ENCODE results near the gene EPB41L3.

The EPB41L3 gene

GRCh38 chr18:5398269-5398668 lies 145.5 kb downstream of the EPB41L3 start:
- DNase-seq: no peak

DNA sequence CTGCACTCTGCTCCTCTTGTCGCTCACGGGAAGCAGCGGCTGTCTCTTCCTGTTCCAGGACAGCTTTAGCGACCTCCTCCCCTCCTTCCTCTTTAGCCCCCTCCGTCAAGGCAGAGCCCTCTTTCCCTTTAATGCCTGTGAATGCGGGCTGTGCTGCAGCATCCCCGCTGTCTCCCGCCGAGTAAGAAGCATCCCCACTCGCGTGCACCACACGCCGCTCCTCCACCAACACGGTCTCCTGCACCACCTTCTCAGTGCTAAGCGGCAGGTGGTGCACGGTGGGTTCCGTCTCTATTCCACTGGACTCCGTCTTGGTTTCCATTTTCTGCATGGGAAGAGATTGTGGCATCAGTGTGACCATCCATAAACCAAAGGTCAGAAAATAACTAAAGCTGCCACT lies 146.7 kb downstream of the EPB41L3 start:
- no peak for DNase-seq

DNA sequence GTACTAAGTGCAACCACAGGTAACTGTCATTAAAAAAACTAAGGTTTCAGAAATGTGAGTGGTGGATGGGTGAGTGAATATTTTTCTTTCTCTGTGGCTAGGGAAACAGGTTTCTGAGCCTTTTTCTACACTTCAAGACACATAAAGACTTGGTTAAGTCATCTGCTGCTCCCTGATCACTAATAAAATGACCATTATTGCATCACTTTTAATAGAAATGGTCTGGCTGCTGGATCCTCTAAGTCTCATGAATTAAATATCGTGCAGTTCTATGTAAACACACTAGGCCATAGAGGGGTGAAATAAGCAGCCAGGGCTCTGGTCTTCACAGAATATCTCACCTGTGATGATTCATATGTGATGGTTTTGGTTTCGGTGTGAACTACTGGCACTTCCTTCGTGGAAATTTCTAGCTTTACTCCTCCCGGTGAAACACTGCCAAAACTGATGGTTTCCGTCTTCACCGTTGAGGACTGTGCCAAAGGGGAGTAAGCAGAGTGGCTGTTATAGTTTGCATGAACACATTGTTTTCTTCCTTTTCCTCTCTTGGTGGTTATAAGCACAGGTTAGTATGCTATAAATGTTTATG lies 147.8 kb downstream of the EPB41L3 start:
- DNase-seq: no peak

DNA sequence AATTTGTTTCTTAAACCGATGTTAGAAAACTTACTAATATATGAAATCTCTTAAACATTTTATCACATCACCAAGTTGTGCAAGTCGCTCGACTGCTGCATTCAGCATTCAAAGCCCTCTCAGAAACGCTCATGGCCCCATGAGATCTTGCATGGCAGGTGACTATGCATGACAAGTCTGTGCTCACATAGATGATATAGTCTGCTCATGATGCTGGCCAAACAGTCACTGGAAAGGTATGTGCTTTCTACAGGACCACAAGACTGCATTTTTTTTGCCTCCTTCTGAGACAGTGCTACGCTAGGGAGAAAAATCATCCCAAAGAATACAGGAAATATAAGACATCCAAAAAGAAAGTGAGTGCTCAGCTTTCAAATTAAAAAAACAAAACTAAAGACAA lies 150.0 kb downstream of the EPB41L3 start:
- no peak for DNase-seq

GRCh38 chr18:5391409-5391808 lies 152.4 kb downstream of the EPB41L3 start:
- DNase-seq: no peak

GRCh38 chr18:5389356-5389755 lies 154.4 kb downstream of the EPB41L3 start:
- DNase-seq: no peak

- no peak for DNase-seq
Measured at GRCh38 chr18:5388896-5389295, 154.9 kb downstream of the EPB41L3 start.

DNA sequence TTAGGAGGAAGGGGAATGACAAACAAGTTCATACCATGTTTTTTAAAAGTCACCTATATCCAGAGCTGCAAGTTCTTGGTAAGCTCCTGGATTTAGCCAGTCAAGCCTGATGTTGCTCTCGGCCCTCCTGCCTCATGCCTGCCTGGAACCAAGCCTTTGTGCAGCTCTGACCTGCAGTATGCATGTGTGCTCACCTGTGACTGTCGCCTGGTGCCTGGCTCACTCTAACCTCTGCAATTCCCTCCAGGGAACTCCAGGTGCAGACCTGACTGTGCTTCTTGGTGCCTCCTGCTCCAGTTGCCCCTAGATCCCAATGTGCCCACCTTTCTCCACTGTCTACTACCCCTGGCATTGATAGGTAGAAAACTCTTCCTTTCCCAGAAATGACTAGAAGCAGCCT lies 163.2 kb downstream of the EPB41L3 start:
- DNase-seq: no peak

GRCh38 chr18:5376986-5377385 lies 166.8 kb downstream of the EPB41L3 start:
- no peak for DNase-seq

DNA sequence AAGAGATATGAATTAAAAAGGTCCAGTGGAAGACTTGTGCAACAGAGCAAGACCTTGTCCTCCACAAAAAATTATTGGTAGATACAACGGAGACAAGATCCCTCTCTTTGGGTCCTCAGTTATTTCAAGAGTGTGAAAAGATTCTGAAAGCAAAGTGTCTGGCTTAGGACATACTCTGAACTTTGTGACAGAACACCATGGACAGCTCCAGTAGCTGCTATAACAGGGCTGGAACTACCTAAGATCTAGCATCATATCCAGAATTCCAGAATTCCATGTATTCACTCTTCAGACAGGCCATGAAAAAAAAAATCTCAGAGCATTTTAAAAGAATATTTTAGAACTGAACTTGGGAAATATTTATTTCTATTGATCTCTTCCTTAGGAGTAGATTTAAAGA lies 173.5 kb downstream of the EPB41L3 start:
- DNase-seq: no peak

GRCh38 chr18:5369513-5369912 lies 174.3 kb downstream of the EPB41L3 start:
- no peak for DNase-seq

DNA sequence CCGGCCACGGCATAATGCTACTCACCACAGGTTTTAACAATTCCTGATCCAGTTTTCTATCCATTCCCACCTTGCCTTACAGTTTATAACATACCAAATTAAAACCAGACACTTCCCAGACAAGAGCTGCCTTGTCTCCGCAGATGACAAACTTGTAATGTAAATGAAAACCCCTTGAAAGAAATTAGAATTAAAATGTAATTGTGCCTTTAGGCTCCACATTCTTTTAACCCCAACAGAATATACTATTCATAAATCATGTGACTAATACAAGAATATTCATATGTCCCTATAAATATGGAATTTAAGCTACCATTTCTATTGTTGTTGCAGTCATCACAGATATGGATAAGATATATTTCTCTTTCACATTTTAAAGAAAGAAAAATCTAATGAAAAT lies 178.4 kb downstream of the EPB41L3 start:
- DNase-seq: no peak

GRCh38 chr18:5350636-5351035 lies 193.2 kb downstream of the EPB41L3 start:
- DNase-seq: no peak

Data from Kasumi-1 (cell line).